Parathyroid adenoma (tissue), 2 donors: ENCODE data around the gene NCOA7.

Source experiments
- H2AFZ ChIP-seq: fragments of 300-600 bp; sonication (generic); one replicate; pipeline ENCODE4 v1.7.0; 2017; ENCODE audit warnings: antibody characterized with exemption, mild to moderate bottlenecking
- H3K27ac ChIP-seq: fragments of 300-600 bp; sonication (generic); one replicate; pipeline ENCODE4 v1.7.0; 2017
- H3K27me3 ChIP-seq: fragments of 300-600 bp; sonication (generic); one replicate; pipeline ENCODE4 v1.7.0; 2017; ENCODE audit warnings: low read length; ENCODE audit not compliant: control insufficient read depth, insufficient read depth
- H3K36me3 ChIP-seq: fragments of 300-600 bp; sonication (generic); one replicate; pipeline ENCODE4 v1.7.0; 2017; ENCODE audit warnings: low read length; ENCODE audit not compliant: control insufficient read depth, insufficient read depth
- H3K4me1 ChIP-seq: fragments of 300-600 bp; sonication (generic); one replicate; pipeline ENCODE4 v1.7.0; 2017; ENCODE audit warnings: control low read depth
- H3K4me2 ChIP-seq: fragments of 300-600 bp; sonication (generic); one replicate; pipeline ENCODE4 v1.7.0; 2017; ENCODE audit warnings: low read length
- H3K4me3 ChIP-seq: fragments of 300-600 bp; sonication (generic); one replicate; pipeline ENCODE4 v1.7.0; 2017; ENCODE audit warnings: low read depth, low read length
- H3K79me2 ChIP-seq: fragments of 300-600 bp; sonication (generic); one replicate; pipeline ENCODE4 v1.7.0; 2017; ENCODE audit warnings: control low read depth
- H3K9ac ChIP-seq: fragments of 300-600 bp; sonication (generic); one replicate; pipeline ENCODE4 v1.7.0; 2017; ENCODE audit warnings: mild to moderate bottlenecking
- H3K9me3 ChIP-seq: fragments of 300-600 bp; sonication (generic); one replicate; pipeline ENCODE4 v1.7.0; 2017; ENCODE audit warnings: low read length; ENCODE audit not compliant: control insufficient read depth
- CTCF ChIP-seq: fragments of 300-600 bp; sonication (generic); IDR thresholded peaks from one replicate; pipeline ENCODE4 v1.7.0; 2017; ENCODE audit warnings: antibody characterized with exemption, mild to moderate bottlenecking
- donor health status: primary hyperparathyroidism.

The NCOA7 gene

GRCh38 chr6:125743604-125744003 is 47.2 kb upstream of the NCOA7 start:
- Histone ChIP-seq H3K4me3 (no peak overlapping the region), H3K27ac (no peak overlapping the region), H3K4me2 (no peak overlapping the region), H3K27me3 (no peaks in the 10 kb centered on the region), H3K9me3 (no peaks in the 10 kb centered on the region), H3K36me3 (no peaks in the 10 kb centered on the region), H3K4me1 (no peaks in the 10 kb centered on the region), H3K9ac (no peak overlapping the region), H2AFZ (no peak overlapping the region), H3K79me2 (no peaks in the 10 kb centered on the region)
- no peak for TF ChIP-seq CTCF

- H3K9ac ChIP-seq = no peak overlapping the region
- no peak overlapping the region for H3K27ac ChIP-seq
These were observed 45.3 kb upstream of the NCOA7 start for GRCh38 chr6:125745281-125746018.

GRCh38 chr6:125746019-125746414 is 44.7 kb upstream of the NCOA7 start:
- no peak overlapping the region for H3K4me3 ChIP-seq
- no peaks in the 10 kb centered on the region for H3K9me3 ChIP-seq
- no peak overlapping the region for H3K27ac ChIP-seq
- no peak overlapping the region for H3K4me2 ChIP-seq
- H3K4me1 ChIP-seq = peaks cover 7% of the 10 kb centered on the region
- TF ChIP-seq CTCF = no peak
- H2AFZ ChIP-seq = no peak overlapping the region
- no peaks in the 10 kb centered on the region for H3K27me3 ChIP-seq
- H3K79me2 ChIP-seq = no peaks in the 10 kb centered on the region
- no peak overlapping the region for H3K9ac ChIP-seq
- H3K36me3 ChIP-seq = no peaks in the 10 kb centered on the region

More at GRCh38 chr6:125745281-125746018, 45.3 kb upstream of the NCOA7 start:
- Histone ChIP-seq H3K79me2 (no peaks in the 10 kb centered on the region), H3K36me3 (no peaks in the 10 kb centered on the region), H2AFZ (no peak overlapping the region), H3K4me1 (peaks cover 7% of the 10 kb centered on the region), H3K9me3 (no peaks in the 10 kb centered on the region), H3K27me3 (no peaks in the 10 kb centered on the region), H3K4me3 (no peak overlapping the region), H3K4me2 (no peak overlapping the region)
- no peak for TF ChIP-seq CTCF

- Histone ChIP-seq H3K36me3 (no peaks in the 10 kb centered on the region), H2AFZ (peak overlapping the region; percentile 88), H3K4me2 (peak overlapping the region; percentile 74), H3K9me3 (no peaks in the 10 kb centered on the region), H3K9ac (no peak overlapping the region), H3K4me3 (peak overlapping the region; percentile 74), H3K27me3 (no peaks in the 10 kb centered on the region), H3K4me1 (peaks cover 7% of the 10 kb centered on the region), H3K79me2 (no peaks in the 10 kb centered on the region), H3K27ac (peak overlapping the region; percentile 3)
- no peak for TF ChIP-seq CTCF
These were observed 43.8 kb upstream of the NCOA7 start for GRCh38 chr6:125746731-125747588.
